GM23338 (cell line): ENCODE results near the gene IGF1R. TPM values are rescaled to one million over a fixed set of nuclear protein-coding genes. Genes with fewer than 3 reads are reported as not detected.

Experiments
- CREB1 ChIP-seq: fragments of 250-450 bp; sonication (Bioruptor Pico); IDR thresholded peaks from 2 replicates; pipeline ENCODE4 v1.5.0; 2020; ENCODE audit warnings: low read depth, mild to moderate bottlenecking, moderate library complexity
- CTCF ChIP-seq, 2 experiments: fragments of 200-600 bp in 1 of 2; sonication (generic) in 1 of 2; conservative IDR thresholded peaks; 2 replicates each; pipeline versions ENCODE4 v1.5.1 to v1.6.1; 2016 to 2017; ENCODE audit warnings: antibody characterized with exemption in 2 of 2, low read depth in 2 of 2, mild to moderate bottlenecking in 2 of 2, moderate library complexity in 1 of 2
- EZH2 ChIP-seq: fragments of 200-600 bp; sonication (generic); IDR thresholded peaks from one replicate; pipeline ENCODE4 v1.8.0; 2017; ENCODE audit warnings: antibody characterized with exemption, mild to moderate bottlenecking, low read depth; ENCODE audit not compliant: unreplicated experiment
- EZH2phosphoT487 ChIP-seq: fragments of 200-600 bp; sonication (generic); IDR thresholded peaks from one replicate; pipeline ENCODE4 v1.8.1; 2018; ENCODE audit warnings: antibody characterized with exemption; ENCODE audit not compliant: unreplicated experiment
- JUNB ChIP-seq: IDR thresholded peaks from one replicate; pipeline ENCODE4 v1.6.1; 2016; ENCODE audit warnings: antibody characterized with exemption; ENCODE audit not compliant: unreplicated experiment
- ZNF114 ChIP-seq: fragments of 250-450 bp; sonication (Bioruptor Pico); IDR thresholded peaks from 2 replicates; pipeline ENCODE4 v1.5.0; 2020; ENCODE audit warnings: mild to moderate bottlenecking, moderate library complexity
- polyA plus RNA-seq: library from polyadenylated mRNA; unstranded; fragments of >200 nt; fragmentation: Nextera tagmentation; extraction: Ambion mirVana; gene quantifications from 2 replicates; pipeline ENCODE4 v1.2.1, GENCODE V29; 2016
- total RNA-seq: library from RNA; depleted of rRNA; stranded (reverse); fragments of >200 nt; shearing (Covaris generic); gene quantifications from 2 replicates; pipeline ENCODE4 v1.2.3, GENCODE V29; 2014
- TF ChIP-seq, protein P1 (sequence below): fragments of 250-450 bp; sonication (Bioruptor Pico); IDR thresholded peaks from 2 replicates; pipeline ENCODE4 v1.5.0; 2020; ENCODE audit warnings: mild to moderate bottlenecking, moderate library complexity

Gene IGF1R
- total and polyA plus RNA-seq, 2 experiments from 2014 or later, result 20.4 to 92.2 TPM

DNA sequence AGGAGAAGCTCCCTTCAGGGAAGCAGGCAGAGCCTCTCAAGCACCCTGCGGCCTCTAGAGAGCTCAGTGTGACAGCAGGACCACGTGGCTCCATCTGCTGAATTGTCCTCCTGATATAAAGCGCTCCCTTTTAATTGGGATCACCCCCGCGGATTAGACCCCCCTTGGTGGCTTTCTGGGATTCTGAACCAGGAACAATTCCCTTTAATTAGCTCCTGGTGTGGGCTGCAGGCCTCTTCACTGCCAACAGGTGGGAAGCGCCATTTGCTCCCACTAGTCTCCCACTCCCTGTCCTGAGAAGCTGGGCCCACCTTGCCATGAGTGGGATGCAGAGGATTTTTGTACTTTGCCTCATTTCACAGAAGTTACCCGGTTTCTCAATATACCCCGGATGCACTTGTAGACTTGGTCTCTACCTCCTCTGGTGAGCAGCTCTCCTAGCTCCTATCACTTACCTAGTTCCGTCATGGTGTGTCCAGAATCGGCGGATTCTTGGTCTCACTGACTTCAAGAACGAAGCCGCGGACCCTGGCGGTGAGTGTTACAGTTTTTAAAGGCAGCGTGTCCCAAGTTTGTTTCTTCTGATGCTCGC, 358.7 kb downstream of the IGF1R start (continued):
- TF ChIP-seq, protein P1, sequence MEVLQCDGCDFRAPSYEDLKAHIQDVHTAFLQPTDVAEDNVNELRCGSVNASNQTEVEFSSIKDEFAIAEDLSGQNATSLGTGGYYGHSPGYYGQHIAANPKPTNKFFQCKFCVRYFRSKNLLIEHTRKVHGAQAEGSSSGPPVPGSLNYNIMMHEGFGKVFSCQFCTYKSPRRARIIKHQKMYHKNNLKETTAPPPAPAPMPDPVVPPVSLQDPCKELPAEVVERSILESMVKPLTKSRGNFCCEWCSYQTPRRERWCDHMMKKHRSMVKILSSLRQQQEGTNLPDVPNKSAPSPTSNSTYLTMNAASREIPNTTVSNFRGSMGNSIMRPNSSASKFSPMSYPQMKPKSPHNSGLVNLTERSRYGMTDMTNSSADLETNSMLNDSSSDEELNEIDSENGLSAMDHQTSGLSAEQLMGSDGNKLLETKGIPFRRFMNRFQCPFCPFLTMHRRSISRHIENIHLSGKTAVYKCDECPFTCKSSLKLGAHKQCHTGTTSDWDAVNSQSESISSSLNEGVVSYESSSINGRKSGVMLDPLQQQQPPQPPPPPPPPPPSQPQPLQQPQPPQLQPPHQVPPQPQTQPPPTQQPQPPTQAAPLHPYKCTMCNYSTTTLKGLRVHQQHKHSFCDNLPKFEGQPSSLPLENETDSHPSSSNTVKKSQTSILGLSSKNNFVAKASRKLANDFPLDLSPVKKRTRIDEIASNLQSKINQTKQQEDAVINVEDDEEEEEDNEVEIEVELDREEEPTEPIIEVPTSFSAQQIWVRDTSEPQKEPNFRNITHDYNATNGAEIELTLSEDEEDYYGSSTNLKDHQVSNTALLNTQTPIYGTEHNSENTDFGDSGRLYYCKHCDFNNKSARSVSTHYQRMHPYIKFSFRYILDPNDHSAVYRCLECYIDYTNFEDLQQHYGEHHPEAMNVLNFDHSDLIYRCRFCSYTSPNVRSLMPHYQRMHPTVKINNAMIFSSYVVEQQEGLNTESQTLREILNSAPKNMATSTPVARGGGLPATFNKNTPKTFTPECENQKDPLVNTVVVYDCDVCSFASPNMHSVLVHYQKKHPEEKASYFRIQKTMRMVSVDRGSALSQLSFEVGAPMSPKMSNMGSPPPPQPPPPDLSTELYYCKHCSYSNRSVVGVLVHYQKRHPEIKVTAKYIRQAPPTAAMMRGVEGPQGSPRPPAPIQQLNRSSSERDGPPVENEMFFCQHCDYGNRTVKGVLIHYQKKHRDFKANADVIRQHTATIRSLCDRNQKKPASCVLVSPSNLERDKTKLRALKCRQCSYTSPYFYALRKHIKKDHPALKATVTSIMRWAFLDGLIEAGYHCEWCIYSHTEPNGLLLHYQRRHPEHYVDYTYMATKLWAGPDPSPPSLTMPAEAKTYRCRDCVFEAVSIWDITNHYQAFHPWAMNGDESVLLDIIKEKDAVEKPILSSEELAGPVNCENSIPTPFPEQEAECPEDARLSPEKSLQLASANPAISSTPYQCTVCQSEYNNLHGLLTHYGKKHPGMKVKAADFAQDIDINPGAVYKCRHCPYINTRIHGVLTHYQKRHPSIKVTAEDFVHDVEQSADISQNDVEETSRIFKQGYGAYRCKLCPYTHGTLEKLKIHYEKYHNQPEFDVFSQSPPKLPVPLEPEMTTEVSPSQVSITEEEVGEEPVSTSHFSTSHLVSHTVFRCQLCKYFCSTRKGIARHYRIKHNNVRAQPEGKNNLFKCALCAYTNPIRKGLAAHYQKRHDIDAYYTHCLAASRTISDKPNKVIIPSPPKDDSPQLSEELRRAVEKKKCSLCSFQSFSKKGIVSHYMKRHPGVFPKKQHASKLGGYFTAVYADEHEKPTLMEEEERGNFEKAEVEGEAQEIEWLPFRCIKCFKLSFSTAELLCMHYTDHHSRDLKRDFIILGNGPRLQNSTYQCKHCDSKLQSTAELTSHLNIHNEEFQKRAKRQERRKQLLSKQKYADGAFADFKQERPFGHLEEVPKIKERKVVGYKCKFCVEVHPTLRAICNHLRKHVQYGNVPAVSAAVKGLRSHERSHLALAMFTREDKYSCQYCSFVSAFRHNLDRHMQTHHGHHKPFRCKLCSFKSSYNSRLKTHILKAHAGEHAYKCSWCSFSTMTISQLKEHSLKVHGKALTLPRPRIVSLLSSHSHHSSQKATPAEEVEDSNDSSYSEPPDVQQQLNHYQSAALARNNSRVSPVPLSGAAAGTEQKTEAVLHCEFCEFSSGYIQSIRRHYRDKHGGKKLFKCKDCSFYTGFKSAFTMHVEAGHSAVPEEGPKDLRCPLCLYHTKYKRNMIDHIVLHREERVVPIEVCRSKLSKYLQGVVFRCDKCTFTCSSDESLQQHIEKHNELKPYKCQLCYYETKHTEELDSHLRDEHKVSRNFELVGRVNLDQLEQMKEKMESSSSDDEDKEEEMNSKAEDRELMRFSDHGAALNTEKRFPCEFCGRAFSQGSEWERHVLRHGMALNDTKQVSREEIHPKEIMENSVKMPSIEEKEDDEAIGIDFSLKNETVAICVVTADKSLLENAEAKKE (CRISPR knock-in tag), result no peak
- TF ChIP-seq CTCF (conservative IDR thresholded peaks at IDR 0.05; ENCODE audit: low read depth in 2 of 2), result no peak
- TF ChIP-seq ZNF114 (CRISPR knock-in tag), result no peak
- no peak for TF ChIP-seq JUNB
- TF ChIP-seq EZH2, result no peak
- no peak for TF ChIP-seq EZH2phosphoT487
- TF ChIP-seq CREB1 (CRISPR knock-in tag), result no peak
